Fibroblast of lung (primary cell): ENCODE measurements around the gene MKKS.

Experiments
- CTCF ChIP-seq, 2 donors: IDR thresholded peaks in 1 of 2; conservative IDR thresholded peaks in 1 of 2; 1 replicate in 1 of 2; 2 replicates in 1 of 2; pipeline ENCODE4 v1.5.1; 2011 to 2012; ENCODE audit warnings: low read length in 2 of 2, control low read depth in 1 of 2, inconsistent platforms in 1 of 2, low read depth in 1 of 2, mild to moderate bottlenecking in 1 of 2
- EZH2 ChIP-seq: IDR thresholded peaks from 2 replicates; pipeline ENCODE4 v1.5.1; 2012; ENCODE audit warnings: low read length, control low read depth, mild to moderate bottlenecking; ENCODE audit errors: missing control alignments

GRCh38 chr20:10366898-10367692 is 66.9 kb downstream of the MKKS start:
- TF ChIP-seq EZH2: no peak
- no peak for TF ChIP-seq CTCF (conservative IDR thresholded peaks at IDR 0.05 in 1 of 2, IDR thresholded peaks at IDR 0.05 in 1 of 2; ENCODE audit: low read depth in 1 of 2, low read length in 2 of 2)
